Measurements from ENCODE around the gene ANK3.

DNA sequence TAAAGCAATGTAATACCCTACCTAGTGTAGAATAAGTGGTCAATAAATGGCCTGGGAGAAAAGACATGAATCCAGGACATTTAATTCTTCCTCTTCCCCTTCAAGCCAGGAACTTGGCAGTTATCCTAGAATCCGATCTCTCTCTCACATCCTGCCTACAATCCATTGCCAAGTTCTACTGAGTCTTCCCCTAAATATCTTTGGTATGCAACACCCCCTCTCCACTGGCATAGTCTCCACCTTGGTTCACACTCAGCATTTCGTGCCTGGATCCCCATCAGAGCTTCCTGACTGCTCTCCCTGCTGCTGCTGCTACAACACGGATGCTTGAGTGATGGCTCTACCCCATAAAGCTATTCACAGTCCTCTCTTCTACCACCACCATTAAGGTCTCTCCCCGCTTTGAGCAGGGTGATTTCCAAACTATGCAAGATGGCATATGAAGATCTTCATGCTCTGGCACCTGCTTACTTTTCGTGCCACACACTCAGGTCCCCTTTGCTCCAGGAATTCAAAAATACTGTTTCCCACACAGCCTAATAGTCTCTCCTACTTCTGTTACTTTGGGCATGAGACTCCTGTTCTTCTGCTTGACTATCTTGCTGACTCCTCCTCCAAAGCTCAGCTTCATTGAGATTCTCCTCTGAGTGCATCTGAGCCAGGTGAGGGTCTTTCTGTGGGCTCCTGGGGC is 4.8 kb downstream of the ANK3 start:
- TF ChIP-seq, protein P1, sequence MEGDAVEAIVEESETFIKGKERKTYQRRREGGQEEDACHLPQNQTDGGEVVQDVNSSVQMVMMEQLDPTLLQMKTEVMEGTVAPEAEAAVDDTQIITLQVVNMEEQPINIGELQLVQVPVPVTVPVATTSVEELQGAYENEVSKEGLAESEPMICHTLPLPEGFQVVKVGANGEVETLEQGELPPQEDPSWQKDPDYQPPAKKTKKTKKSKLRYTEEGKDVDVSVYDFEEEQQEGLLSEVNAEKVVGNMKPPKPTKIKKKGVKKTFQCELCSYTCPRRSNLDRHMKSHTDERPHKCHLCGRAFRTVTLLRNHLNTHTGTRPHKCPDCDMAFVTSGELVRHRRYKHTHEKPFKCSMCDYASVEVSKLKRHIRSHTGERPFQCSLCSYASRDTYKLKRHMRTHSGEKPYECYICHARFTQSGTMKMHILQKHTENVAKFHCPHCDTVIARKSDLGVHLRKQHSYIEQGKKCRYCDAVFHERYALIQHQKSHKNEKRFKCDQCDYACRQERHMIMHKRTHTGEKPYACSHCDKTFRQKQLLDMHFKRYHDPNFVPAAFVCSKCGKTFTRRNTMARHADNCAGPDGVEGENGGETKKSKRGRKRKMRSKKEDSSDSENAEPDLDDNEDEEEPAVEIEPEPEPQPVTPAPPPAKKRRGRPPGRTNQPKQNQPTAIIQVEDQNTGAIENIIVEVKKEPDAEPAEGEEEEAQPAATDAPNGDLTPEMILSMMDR (IDR thresholded peaks at IDR 0.05; ENCODE audit: poor library complexity): no peak
- TF ChIP-seq EZH2phosphoT487 (IDR thresholded peaks at IDR 0.05; ENCODE audit: low read depth, severe bottlenecking, unreplicated experiment) (no peak), EZH2 (IDR thresholded peaks at IDR 0.05; ENCODE audit: borderline replicate concordance) (no peak)
